Endothelial cell of umbilical vein (primary cell): ENCODE measurements around the gene NRG3. TPM values are rescaled to one million over a fixed set of nuclear protein-coding genes. Genes with fewer than 3 reads are reported as not detected.

ENCODE experiments used
- BruUV-seq: library from RNA; stranded (reverse); fragments of 400-500 nt; replicated peaks from 2 replicates; lab custom pipeline; 2021; lab: Mats Ljungman, UMichigan
- CTCF ChIA-PET: fragments of 300-600, 350-600 bp; sonication (Branson Sonifier 250); formaldehyde crosslinking; loops from one replicate; lab custom pipeline; 2021; ENCODE audit warnings: antibody characterized with exemption, inconsistent platforms; lab: Charles Lee
- POLR2A ChIA-PET: fragments of 300-600, 350-600 bp; sonication (Branson Sonifier 250); formaldehyde crosslinking; loops from one replicate; lab custom pipeline; 2021; ENCODE audit warnings: antibody characterized with exemption, inconsistent platforms; lab: Charles Lee
- DNase-seq: peaks from one replicate; pipeline ENCODE4 v3.0.0-alpha.2; 2011; ENCODE audit warnings: low read depth, low spot score
- FAIRE-seq: peaks from 2 replicates; lab custom pipeline; 2011; peaks lifted over from hg19 to GRCh38; lab: Jason Lieb, UNC
- H2AFZ ChIP-seq: 2 replicates; pipeline ENCODE4 v1.6.0; 2012; ENCODE audit warnings: low read depth, low read length, control low read depth, inconsistent platforms
- H3K27ac ChIP-seq: 2 replicates; pipeline ENCODE4 v1.5.1; 2011; ENCODE audit warnings: low read depth, mild to moderate bottlenecking, control low read depth, low read length, moderate library complexity; ENCODE audit not compliant: insufficient read depth
- H3K27me3 ChIP-seq, 2 experiments: 2 replicates each; pipeline versions ENCODE4 v1.6.0 to v1.6.1; 2011; ENCODE audit warnings: low read length in 2 of 2, mixed read lengths in 1 of 2; ENCODE audit not compliant: control insufficient read depth in 2 of 2, insufficient read depth in 2 of 2
- H3K36me3 ChIP-seq, 2 experiments: 2 replicates in 1 of 2; 3 replicates in 1 of 2; pipeline ENCODE4 v1.5.1; 2011; ENCODE audit warnings: low read length in 2 of 2, mild to moderate bottlenecking in 1 of 2, moderate library complexity in 1 of 2; ENCODE audit not compliant: control insufficient read depth in 2 of 2, insufficient read depth in 2 of 2; ENCODE audit errors: extremely low read depth in 1 of 2
- H3K4me1 ChIP-seq: 3 replicates; pipeline ENCODE4 v1.5.1; 2011; ENCODE audit warnings: mild to moderate bottlenecking, low read length; ENCODE audit not compliant: control insufficient read depth, insufficient read depth; ENCODE audit errors: extremely low read depth
- H3K4me2 ChIP-seq: 2 replicates; pipeline ENCODE4 v1.6.1; 2011; ENCODE audit warnings: low read length, control low read depth, mixed read lengths; ENCODE audit not compliant: insufficient read depth
- H3K4me3 ChIP-seq, 3 experiments: fragments of 200-600 bp in 1 of 3; sonication (generic), shearing (Covaris generic) in 1 of 3; replicated peaks in 1 of 3; 2 replicates each; pipeline ENCODE4 v1.5.1; 2011 to 2016; ENCODE audit warnings: control low read depth in 3 of 3, low read length in 3 of 3, mild to moderate bottlenecking in 2 of 3, inconsistent platforms in 1 of 3, low read depth in 1 of 3, moderate library complexity in 1 of 3; ENCODE audit not compliant: insufficient read depth in 1 of 3
- H3K79me2 ChIP-seq: 2 replicates; pipeline ENCODE4 v1.6.0; 2012; ENCODE audit warnings: low read length, inconsistent platforms; ENCODE audit not compliant: control insufficient read depth, insufficient read depth
- H3K9ac ChIP-seq: replicated peaks from 2 replicates; pipeline ENCODE3; 2011; ENCODE audit warnings: low read length, control low read depth; ENCODE audit not compliant: insufficient read depth; ENCODE audit errors: extremely low read depth
- H3K9me1 ChIP-seq: replicated peaks from 3 replicates; pipeline ENCODE4 v1.6.0; 2011; ENCODE audit warnings: mild to moderate bottlenecking, low read length; ENCODE audit not compliant: control insufficient read depth, insufficient read depth; ENCODE audit errors: extremely low read depth
- H3K9me3 ChIP-seq: replicated peaks from 2 replicates; pipeline ENCODE4 v1.5.1; 2012; ENCODE audit warnings: low read length, inconsistent platforms; ENCODE audit not compliant: control insufficient read depth, insufficient read depth
- H4K20me1 ChIP-seq: replicated peaks from 2 replicates; pipeline ENCODE3; 2011; ENCODE audit warnings: mild to moderate bottlenecking, low read length; ENCODE audit not compliant: control insufficient read depth, insufficient read depth; ENCODE audit errors: extremely low read depth
- CTCF ChIP-seq, 2 donors: IDR thresholded peaks; 1 replicate in 1 of 2; 2 replicates in 1 of 2; pipeline ENCODE4 v1.5.1; 2011; ENCODE audit warnings: low read length in 2 of 2, mild to moderate bottlenecking in 2 of 2, moderate library complexity in 2 of 2, control low read depth in 1 of 2, inconsistent platforms in 1 of 2, low read depth in 1 of 2; ENCODE audit not compliant: insufficient read depth in 1 of 2; ENCODE audit errors: extremely low read depth in 1 of 2
- EZH2 ChIP-seq: IDR thresholded peaks from 2 replicates; pipeline ENCODE4 v1.6.1; 2012; ENCODE audit warnings: borderline replicate concordance, low read depth, mild to moderate bottlenecking, moderate library complexity, low read length, inconsistent platforms; ENCODE audit not compliant: severe bottlenecking
- FOS ChIP-seq: IDR thresholded peaks from 2 replicates; pipeline ENCODE4 v1.6.1; 2011; ENCODE audit warnings: mild to moderate bottlenecking, low read length, moderate library complexity, borderline replicate concordance; ENCODE audit not compliant: insufficient read depth
- GATA2 ChIP-seq: IDR thresholded peaks from 2 replicates; pipeline ENCODE4 v1.7.0; 2011; ENCODE audit warnings: low read depth, mild to moderate bottlenecking, moderate library complexity, mixed read lengths, low read length; ENCODE audit not compliant: insufficient read length, insufficient read depth
- JUN ChIP-seq: IDR thresholded peaks from 2 replicates; pipeline ENCODE4 v1.6.1; 2011; ENCODE audit warnings: borderline replicate concordance, low read depth; ENCODE audit not compliant: insufficient read length, insufficient read depth
- MAX ChIP-seq: IDR thresholded peaks from 2 replicates; pipeline ENCODE4 v1.6.1; 2011; ENCODE audit not compliant: insufficient read depth, insufficient read length
- MYC ChIP-seq: IDR thresholded peaks from one replicate; pipeline ENCODE4 v1.6.1; 2011; ENCODE audit warnings: mild to moderate bottlenecking, low read depth, low read length
- POLR2A ChIP-seq: IDR thresholded peaks from 2 replicates; pipeline ENCODE4 v1.6.1; 2012; ENCODE audit warnings: low read depth, mild to moderate bottlenecking, control low read depth, low read length
- POLR2AphosphoS5 ChIP-seq: IDR thresholded peaks from 2 replicates; pipeline ENCODE4 v1.6.1; 2012; ENCODE audit warnings: low read depth, mild to moderate bottlenecking, control low read depth, low read length, moderate library complexity; ENCODE audit not compliant: insufficient read depth
- dilution Hi-C: fragments of 300-500 bp; cut with MboI; formaldehyde crosslinking; loops from one replicate; pipeline ENCODE4 v1.15.0; 2019; ENCODE audit warnings: low sequenced_read_pairs; ENCODE audit not compliant: extremely low pct_ligation_motif_present
- intact Hi-C: fragments of 100-400 bp; cut with micrococcal nuclease; formaldehyde crosslinking; loops from one replicate; pipeline ENCODE4 v1.10.0; 2022
- polyA plus RNA-seq, 4 experiments: library from polyadenylated mRNA; depleted of rRNA in 3 of 4; stranded (reverse) in 3 of 4; unstranded in 1 of 4; fragments of >200 nt; gene quantifications; 2 replicates each; pipeline versions ENCODE4 v1.2.1 to v1.2.3, GENCODE V29; 2011 to 2012; ENCODE audit warnings: missing spikeins in 1 of 4
- total RNA-seq: library from RNA; stranded (reverse); gene quantifications from 2 replicates; pipeline ENCODE4 v1.2.3, GENCODE V29; 2021

Gene NRG3
- total and polyA plus RNA-seq, 2 donors (not counting 3 experiments of a cell fraction or from before 2014, with no cell fraction given), result 1.9 to 3.9 TPM

GRCh38 chr10:82827901-82828300 is 952.9 kb downstream of the NRG3 start:
- Histone ChIP-seq H3K9me1 (no peaks in the 10 kb centered on the region), H3K9ac (no peak overlapping the region), H3K4me2 (no peak overlapping the region), H3K36me3 (no peaks in the 10 kb centered on the region), H3K79me2 (no peaks in the 10 kb centered on the region), H4K20me1 (no peaks in the 10 kb centered on the region), H2AFZ (no peak overlapping the region), H3K9me3 (no peaks in the 10 kb centered on the region), H3K4me1 (no peaks in the 10 kb centered on the region), H3K27me3 (no peaks in the 10 kb centered on the region), H3K27ac (no peak overlapping the region), H3K4me3 (no peak overlapping the region)
- no TSS peak for BruUV-seq
- DNase-seq (no peak), FAIRE-seq (no peak)
- POLR2A ChIA-PET, result no interaction called here
- CTCF ChIA-PET, result no interaction called here
- TF ChIP-seq CTCF (IDR thresholded peaks at IDR 0.05; ENCODE audit: extremely low read depth in 1 of 2, insufficient read depth in 1 of 2, low read depth in 1 of 2, low read length in 2 of 2) (no peak), FOS (no peak)
- intact Hi-C loops (no loop called here), dilution Hi-C loops (no loop called here)

- no peak overlapping the region for H3K27ac ChIP-seq
- FAIRE-seq, result no peak
- no peaks in the 10 kb centered on the region for H3K79me2 ChIP-seq
- POLR2A ChIA-PET, result no interaction called here
- DNase-seq, result no peak
- intact Hi-C loops, result no loop called here
- no peak overlapping the region for H2AFZ ChIP-seq
- no peak for TF ChIP-seq MYC
- TF ChIP-seq GATA2, result no peak
- TF ChIP-seq FOS, result no peak
- no peak for TF ChIP-seq POLR2A
- TF ChIP-seq EZH2, result no peak
- no peak for TF ChIP-seq POLR2AphosphoS5
- TF ChIP-seq MAX, result no peak
- no peak for TF ChIP-seq JUN
- TF ChIP-seq CTCF (IDR thresholded peaks at IDR 0.05; ENCODE audit: extremely low read depth in 1 of 2, insufficient read depth in 1 of 2, low read depth in 1 of 2, low read length in 2 of 2), result no peak
- no peak overlapping the region for H3K9ac ChIP-seq
- no peaks in the 10 kb centered on the region for H3K36me3 ChIP-seq
- H3K9me1 ChIP-seq, result no peaks in the 10 kb centered on the region
- dilution Hi-C loops, result no loop called here
- no peaks in the 10 kb centered on the region for H3K4me1 ChIP-seq
- BruUV-seq, result no TSS peak
- CTCF ChIA-PET, result no interaction called here
- H4K20me1 ChIP-seq, result no peaks in the 10 kb centered on the region
- H3K4me3 ChIP-seq, result no peak overlapping the region
- no peak overlapping the region for H3K4me2 ChIP-seq
- no peaks in the 10 kb centered on the region for H3K27me3 ChIP-seq
- H3K9me3 ChIP-seq, result no peaks in the 10 kb centered on the region
Observed at GRCh38 chr10:82847242-82847641, 972.2 kb downstream of the NRG3 start.
